SJCRH30 (cell line): ENCODE results near the gene GABBR2. TPM values are rescaled to one million over a fixed set of nuclear protein-coding genes. Genes with fewer than 3 reads are reported as not detected.

Experiments used
- DNase-seq, 2 experiments: peaks; one replicate each; pipeline ENCODE4 v3.0.0-alpha.2; 2015 to 2020
- H3K27ac ChIP-seq: fragments of 250-450 bp; sonication (Bioruptor Pico); 2 replicates; pipeline ENCODE4 v1.5.1; 2020; ENCODE audit warnings: mild to moderate bottlenecking, moderate library complexity
- H3K27me3 ChIP-seq: fragments of 250-450 bp; sonication (Bioruptor Pico); 2 replicates; pipeline ENCODE4 v1.5.1; 2020; ENCODE audit warnings: mild to moderate bottlenecking, moderate library complexity
- H3K36me3 ChIP-seq: fragments of 250-450 bp; sonication (Bioruptor Pico); 2 replicates; pipeline ENCODE4 v1.5.1; 2020; ENCODE audit warnings: mild to moderate bottlenecking, moderate library complexity
- H3K4me1 ChIP-seq: fragments of 250-450 bp; sonication (Bioruptor Pico); 2 replicates; pipeline ENCODE4 v1.5.1; 2020; ENCODE audit warnings: mild to moderate bottlenecking, moderate library complexity
- H3K4me3 ChIP-seq: fragments of 250-450 bp; sonication (Bioruptor Pico); 2 replicates; pipeline ENCODE4 v1.5.1; 2020; ENCODE audit warnings: mild to moderate bottlenecking, moderate library complexity
- H3K9me3 ChIP-seq: fragments of 250-450 bp; sonication (Bioruptor Pico); replicated peaks from 2 replicates; pipeline ENCODE4 v1.5.1; 2020; ENCODE audit warnings: mild to moderate bottlenecking, moderate library complexity
- total RNA-seq: library from RNA; depleted of rRNA; stranded (reverse); fragments of >200 nt; shearing (Covaris generic); gene quantifications from 2 replicates; pipeline ENCODE4 v1.2.3, GENCODE V29; 2014; rRNA removed

Gene GABBR2
- total RNA-seq = not detected in 2 replicates

DNA sequence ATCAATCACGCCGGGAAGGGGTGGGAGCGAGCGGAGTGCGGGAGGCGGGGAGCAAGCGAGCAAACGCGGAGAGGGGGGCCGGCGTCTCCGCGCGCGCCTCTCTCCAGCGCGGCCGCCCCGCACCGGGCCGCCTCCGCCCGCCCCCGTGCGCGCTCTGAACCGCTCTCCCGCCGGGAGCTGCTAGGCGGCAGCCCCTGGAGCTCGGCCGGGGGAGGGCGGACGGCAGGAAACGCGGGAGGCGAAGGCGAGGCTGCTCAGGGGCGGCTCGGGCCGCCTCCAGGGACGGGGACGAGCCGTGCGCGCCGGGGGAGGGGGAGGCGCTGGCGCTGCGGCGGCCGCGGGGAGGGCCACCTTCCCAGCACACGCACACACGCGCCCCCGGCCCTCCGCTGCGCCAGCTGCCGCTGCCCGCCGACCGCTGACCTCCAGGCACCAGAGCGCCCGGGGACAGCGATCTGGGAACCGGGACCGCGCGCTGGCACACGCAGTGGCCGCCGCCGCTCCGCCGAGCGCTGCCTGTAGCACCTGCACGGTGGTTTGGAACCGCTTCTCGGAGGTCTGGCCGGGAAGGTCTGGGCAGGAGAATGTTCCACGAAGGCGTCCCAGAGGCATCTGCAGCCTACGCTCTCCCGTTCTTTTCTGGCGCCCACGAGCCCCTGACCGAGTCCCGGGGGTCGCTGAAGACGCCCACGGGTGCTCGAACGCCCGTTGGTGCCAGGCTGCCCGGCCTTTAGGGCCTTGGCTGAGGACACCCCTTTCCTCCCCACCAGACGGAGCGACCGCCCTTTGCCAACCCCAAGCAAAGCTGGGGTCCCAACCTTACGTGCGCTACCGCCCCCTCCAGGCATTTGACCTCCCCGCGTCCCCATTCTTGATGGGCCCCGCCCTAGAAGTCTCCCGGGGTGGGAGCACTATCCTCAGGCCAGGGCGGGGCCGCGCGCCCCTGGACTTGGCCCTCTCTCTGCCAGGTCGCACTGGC, at the start of gene GABBR2:
TSS of gene GABBR2 (minus strand) at position 3 of the 979 bp plus-strand sequence. CDS start 198 bp downstream, outside the sequence.
- H3K27me3 ChIP-seq = peaks cover 3% of the 10 kb centered on the region; the same call in 1 of the 2 replicates

DNA sequence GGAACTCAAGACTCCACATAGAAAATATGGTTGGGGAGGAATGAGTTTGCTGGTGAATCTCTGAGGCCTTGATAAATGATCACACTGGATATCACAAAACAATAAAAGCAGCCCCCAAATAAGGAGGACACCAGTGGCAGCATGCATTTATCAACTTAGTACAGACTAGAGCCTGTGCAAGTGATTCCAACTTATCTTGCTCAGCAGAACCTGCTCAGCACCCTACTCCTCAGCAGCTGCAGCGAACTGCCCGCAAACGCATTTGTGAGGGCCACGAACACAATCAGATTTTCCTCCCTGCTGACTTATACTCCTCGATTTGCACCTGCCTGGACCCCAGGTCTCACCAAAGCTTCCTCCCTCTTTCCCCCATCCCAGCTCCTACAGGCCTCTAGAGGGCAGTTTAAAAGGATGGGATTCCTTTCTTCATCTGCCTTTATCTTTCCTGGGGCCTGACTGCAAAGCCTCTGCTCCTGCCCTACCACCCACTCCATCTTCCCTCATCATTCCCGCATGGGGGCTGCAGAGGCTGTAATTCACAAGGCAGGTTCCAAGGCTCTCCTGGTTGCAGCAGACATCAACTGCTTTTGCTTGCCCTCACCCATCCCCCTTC, 46.4 kb upstream of the GABBR2 start:
- Histone ChIP-seq H3K27me3 (no peaks in the 10 kb centered on the region), H3K9me3 (no peaks in the 10 kb centered on the region; the same call in 1 of the 2 replicates), H3K4me1 (no peaks in the 10 kb centered on the region), H3K4me3 (no peak overlapping the region), H3K27ac (no peak overlapping the region), H3K36me3 (peaks cover 36% of the 10 kb centered on the region)
- no peak for DNase-seq

More for the DNA sequence above, at the start of gene GABBR2:
- H3K36me3 ChIP-seq = no peaks in the 10 kb centered on the region
- no peaks in the 10 kb centered on the region for H3K9me3 ChIP-seq
- H3K27ac ChIP-seq = no peak within 1 kb of the TSS
- no peaks in the 10 kb centered on the region for H3K4me1 ChIP-seq
- DNase-seq = no peak
- H3K4me3 ChIP-seq = no peak within 1 kb of the TSS

DNA sequence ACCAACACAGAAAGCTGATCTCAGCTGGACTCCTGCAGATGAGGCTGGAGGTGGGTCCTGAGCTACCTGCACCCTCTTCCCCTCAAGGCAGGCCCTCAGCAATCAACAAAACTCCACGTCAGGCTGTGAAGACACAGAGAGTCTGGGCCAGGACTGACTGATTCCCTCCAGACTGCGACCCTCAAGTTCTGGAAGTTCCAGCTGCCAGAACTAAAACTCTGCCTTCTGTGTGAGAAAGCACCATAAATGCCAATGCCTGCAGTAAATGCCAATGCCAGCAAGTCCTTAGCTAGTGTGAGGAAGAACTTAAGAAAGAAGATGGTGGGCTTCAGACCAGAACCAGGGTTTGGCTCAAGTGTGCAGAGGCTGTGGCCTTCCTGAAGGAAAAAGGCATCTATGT, 42.5 kb upstream of the GABBR2 start:
- Histone ChIP-seq H3K27ac (no peak overlapping the region), H3K9me3 (no peaks in the 10 kb centered on the region), H3K4me1 (no peaks in the 10 kb centered on the region), H3K4me3 (no peak overlapping the region), H3K36me3 (peaks cover 27% of the 10 kb centered on the region), H3K27me3 (no peaks in the 10 kb centered on the region)
- no peak for DNase-seq

- H3K27me3 ChIP-seq = no peaks in the 10 kb centered on the region
- H3K4me3 ChIP-seq = no peak overlapping the region
- no peaks in the 10 kb centered on the region for H3K9me3 ChIP-seq
- no peaks in the 10 kb centered on the region for H3K4me1 ChIP-seq
- peaks cover 20% of the 10 kb centered on the region for H3K36me3 ChIP-seq
- no peak overlapping the region for H3K27ac ChIP-seq
- DNase-seq = no peak
These were observed 41.8 kb upstream of the GABBR2 start for GRCh38 chr9:98750364-98751060.

DNA sequence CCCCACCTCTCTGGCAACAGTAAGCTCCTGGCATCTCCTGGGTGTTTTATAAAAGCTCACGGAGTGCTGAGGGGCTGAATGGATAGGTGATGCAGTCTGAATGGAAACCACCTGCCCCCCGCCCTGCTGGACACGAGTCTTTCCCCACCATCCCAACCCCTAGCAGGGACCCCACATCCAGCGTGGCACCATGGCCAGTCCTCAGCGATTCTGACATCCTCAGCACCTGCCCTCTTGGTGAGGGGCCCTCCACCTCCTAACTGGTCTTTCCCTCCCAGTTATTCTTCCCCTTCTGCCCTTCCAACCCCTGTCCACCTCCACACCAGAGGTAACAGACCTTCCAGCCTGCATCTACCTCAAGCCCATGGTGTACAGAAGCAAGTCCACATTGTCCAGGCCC, 38.7 kb upstream of the GABBR2 start:
- DNase-seq = no peak
- no peaks in the 10 kb centered on the region for H3K9me3 ChIP-seq
- H3K4me3 ChIP-seq = no peak overlapping the region
- no peaks in the 10 kb centered on the region for H3K4me1 ChIP-seq
- no peaks in the 10 kb centered on the region for H3K27me3 ChIP-seq
- no peak overlapping the region for H3K27ac ChIP-seq
- H3K36me3 ChIP-seq = peaks cover 7% of the 10 kb centered on the region; the same call in 1 of the 2 replicates

- H3K27me3 ChIP-seq = no peaks in the 10 kb centered on the region
- H3K36me3 ChIP-seq = peaks cover 7% of the 10 kb centered on the region; the same call in 1 of the 2 replicates
- no peak overlapping the region for H3K4me3 ChIP-seq
- H3K9me3 ChIP-seq = no peaks in the 10 kb centered on the region
- no peaks in the 10 kb centered on the region for H3K4me1 ChIP-seq
- no peak overlapping the region for H3K27ac ChIP-seq
- no peak for DNase-seq
These were observed 36.7 kb upstream of the GABBR2 start for GRCh38 chr9:98745470-98745869.

DNA sequence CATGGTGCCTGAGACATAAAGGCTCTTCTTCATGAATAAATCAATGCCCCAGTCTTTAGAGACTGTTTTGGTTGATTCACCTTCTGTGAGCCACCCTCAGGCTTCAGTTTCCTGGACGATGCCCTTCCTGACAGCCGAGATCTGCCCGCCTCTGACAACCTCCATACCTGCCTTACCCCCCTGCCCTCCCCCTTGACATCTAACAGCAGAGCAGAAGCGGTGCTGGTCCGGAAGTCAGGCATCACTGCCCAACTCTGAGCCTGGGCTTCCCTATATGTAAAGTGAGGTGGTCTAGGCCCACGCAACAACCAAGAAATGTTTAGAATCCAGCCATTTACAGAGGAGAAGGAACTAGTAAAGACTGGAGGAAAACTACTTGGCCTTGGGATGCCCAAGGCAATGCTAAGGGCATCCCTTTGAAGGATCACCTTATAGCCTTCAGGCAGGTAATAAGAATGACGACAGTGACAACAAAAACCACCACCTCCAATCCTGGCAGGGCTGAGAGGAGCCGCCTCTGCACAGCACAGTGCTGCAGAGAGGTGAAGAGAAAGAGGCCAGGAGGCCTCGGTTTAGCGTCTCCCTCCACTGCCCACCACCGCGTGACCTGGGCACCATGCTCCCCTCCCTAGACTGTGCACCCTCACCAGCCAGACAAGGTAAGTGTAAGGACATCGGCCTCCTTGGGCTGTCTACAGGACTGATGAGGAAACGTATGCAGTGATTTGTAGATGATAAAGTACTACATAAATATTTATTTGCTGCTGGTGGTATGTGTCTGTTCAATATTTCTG, 35.3 kb upstream of the GABBR2 start:
- Histone ChIP-seq H3K27ac (no peak overlapping the region), H3K4me3 (no peak overlapping the region), H3K4me1 (no peaks in the 10 kb centered on the region), H3K36me3 (no peaks in the 10 kb centered on the region; the same call in 1 of the 2 replicates), H3K9me3 (no peaks in the 10 kb centered on the region), H3K27me3 (no peaks in the 10 kb centered on the region)
- DNase-seq = no peak

GRCh38 chr9:98743329-98743728, 34.6 kb upstream of the GABBR2 start:
- no peak overlapping the region for H3K27ac ChIP-seq
- no peaks in the 10 kb centered on the region for H3K9me3 ChIP-seq
- H3K27me3 ChIP-seq = no peaks in the 10 kb centered on the region
- H3K4me1 ChIP-seq = no peaks in the 10 kb centered on the region
- H3K36me3 ChIP-seq = peaks cover 5% of the 10 kb centered on the region; the same call in 1 of the 2 replicates
- H3K4me3 ChIP-seq = no peak overlapping the region
- no peak for DNase-seq

GRCh38 chr9:98742325-98743280, 33.9 kb upstream of the GABBR2 start:
- DNase-seq = no peak
- no peak overlapping the region for H3K27ac ChIP-seq

GRCh38 chr9:98740226-98740881, 31.6 kb upstream of the GABBR2 start:
- no peaks in the 10 kb centered on the region for H3K4me1 ChIP-seq
- H3K4me3 ChIP-seq = no peak overlapping the region
- no peak overlapping the region for H3K27ac ChIP-seq
- H3K27me3 ChIP-seq = no peaks in the 10 kb centered on the region
- no peak for DNase-seq
- peaks cover 5% of the 10 kb centered on the region; the same call in 1 of the 2 replicates for H3K36me3 ChIP-seq
- H3K9me3 ChIP-seq = no peaks in the 10 kb centered on the region

More at GRCh38 chr9:98742325-98743280, 33.9 kb upstream of the GABBR2 start:
- no peaks in the 10 kb centered on the region for H3K9me3 ChIP-seq
- no peaks in the 10 kb centered on the region for H3K27me3 ChIP-seq
- peaks cover 5% of the 10 kb centered on the region; the same call in 1 of the 2 replicates for H3K36me3 ChIP-seq
- no peaks in the 10 kb centered on the region for H3K4me1 ChIP-seq
- no peak overlapping the region for H3K4me3 ChIP-seq

DNA sequence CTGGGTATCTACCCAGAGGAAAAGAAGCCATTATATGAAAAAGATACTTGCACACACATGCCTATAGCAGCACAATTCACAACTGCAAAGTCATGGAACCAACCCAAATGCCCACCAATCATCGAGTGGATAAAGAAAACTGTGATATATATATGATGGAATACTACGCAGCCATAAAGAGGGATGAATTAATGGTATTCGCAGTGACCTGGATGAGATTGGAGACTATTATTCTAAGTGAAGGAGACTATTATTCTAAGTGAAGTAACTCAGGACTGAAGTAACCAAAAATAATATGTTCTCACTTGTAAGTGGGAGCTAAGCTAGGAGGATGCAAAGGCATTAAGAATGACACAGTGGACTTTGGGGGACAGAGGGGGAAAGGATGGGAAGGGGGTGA, 30.0 kb upstream of the GABBR2 start:
- H3K9me3 ChIP-seq = no peaks in the 10 kb centered on the region
- no peak overlapping the region for H3K27ac ChIP-seq
- no peak for DNase-seq
- no peaks in the 10 kb centered on the region for H3K27me3 ChIP-seq
- H3K36me3 ChIP-seq = peaks cover 5% of the 10 kb centered on the region; the same call in 1 of the 2 replicates
- no peaks in the 10 kb centered on the region for H3K4me1 ChIP-seq
- H3K4me3 ChIP-seq = no peak overlapping the region

GRCh38 chr9:98736226-98736625, 27.5 kb upstream of the GABBR2 start:
- no peak overlapping the region for H3K4me3 ChIP-seq
- no peak for DNase-seq
- no peaks in the 10 kb centered on the region for H3K27me3 ChIP-seq
- no peaks in the 10 kb centered on the region; the same call in 1 of the 2 replicates for H3K4me1 ChIP-seq
- H3K36me3 ChIP-seq = peaks cover 5% of the 10 kb centered on the region; the same call in 1 of the 2 replicates
- H3K27ac ChIP-seq = no peak overlapping the region
- H3K9me3 ChIP-seq = no peaks in the 10 kb centered on the region

GRCh38 chr9:98732801-98733200, 24.1 kb upstream of the GABBR2 start:
- Histone ChIP-seq H3K27me3 (no peaks in the 10 kb centered on the region), H3K27ac (no peak overlapping the region), H3K9me3 (no peaks in the 10 kb centered on the region), H3K4me1 (no peaks in the 10 kb centered on the region; the same call in 1 of the 2 replicates), H3K4me3 (no peak overlapping the region), H3K36me3 (no peaks in the 10 kb centered on the region)
- no peak for DNase-seq
